GM12874 (cell line): ENCODE data around the gene HSF2.

ENCODE experiments used
- TF ChIP-seq, protein P1 (sequence below): IDR thresholded peaks from 2 replicates; pipeline ENCODE4 v1.5.1; 2011; ENCODE audit warnings: low read depth, mild to moderate bottlenecking, control low read depth, low read length, moderate library complexity; ENCODE audit not compliant: insufficient read depth

HSF2 gene, protein sequence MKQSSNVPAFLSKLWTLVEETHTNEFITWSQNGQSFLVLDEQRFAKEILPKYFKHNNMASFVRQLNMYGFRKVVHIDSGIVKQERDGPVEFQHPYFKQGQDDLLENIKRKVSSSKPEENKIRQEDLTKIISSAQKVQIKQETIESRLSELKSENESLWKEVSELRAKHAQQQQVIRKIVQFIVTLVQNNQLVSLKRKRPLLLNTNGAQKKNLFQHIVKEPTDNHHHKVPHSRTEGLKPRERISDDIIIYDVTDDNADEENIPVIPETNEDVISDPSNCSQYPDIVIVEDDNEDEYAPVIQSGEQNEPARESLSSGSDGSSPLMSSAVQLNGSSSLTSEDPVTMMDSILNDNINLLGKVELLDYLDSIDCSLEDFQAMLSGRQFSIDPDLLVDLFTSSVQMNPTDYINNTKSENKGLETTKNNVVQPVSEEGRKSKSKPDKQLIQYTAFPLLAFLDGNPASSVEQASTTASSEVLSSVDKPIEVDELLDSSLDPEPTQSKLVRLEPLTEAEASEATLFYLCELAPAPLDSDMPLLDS

DNA sequence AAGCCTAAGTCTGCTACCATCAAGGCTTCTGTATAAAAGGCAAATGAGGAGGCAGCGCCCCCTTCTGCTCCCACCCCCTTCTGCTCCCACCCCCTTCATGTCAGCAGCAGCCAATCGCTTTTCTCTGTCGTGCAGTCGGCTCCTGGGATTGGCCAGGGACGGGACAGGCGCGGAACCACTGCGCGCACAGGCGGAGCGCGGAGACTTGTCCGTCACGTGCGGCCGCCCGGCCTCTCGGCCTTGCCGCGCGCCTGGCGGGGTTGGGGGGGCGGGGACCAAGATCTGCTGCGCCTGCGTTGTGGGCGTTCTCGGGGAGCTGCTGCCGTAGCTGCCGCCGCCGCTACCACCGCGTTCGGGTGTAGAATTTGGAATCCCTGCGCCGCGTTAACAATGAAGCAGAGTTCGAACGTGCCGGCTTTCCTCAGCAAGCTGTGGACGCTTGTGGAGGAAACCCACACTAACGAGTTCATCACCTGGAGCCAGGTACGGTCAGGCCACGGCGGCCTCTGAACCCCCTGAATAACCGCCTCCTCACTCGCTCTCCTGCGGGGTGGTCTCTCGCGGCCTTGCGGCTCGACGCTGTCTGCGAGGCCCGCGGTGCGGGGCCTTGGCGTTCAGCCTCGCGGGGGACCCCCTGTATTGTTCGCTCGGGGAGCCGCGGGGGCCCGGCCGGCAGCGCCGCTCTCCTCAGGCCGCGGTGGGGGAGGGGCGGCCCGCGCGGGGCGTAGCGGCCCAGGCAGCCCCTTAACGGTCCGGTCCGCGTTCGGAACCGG lies at the start of gene HSF2:
Gene HSF2 (plus strand): TSS at position 305 of the 773 bp plus-strand sequence. CDS start 86 bp downstream, at position 391.
- TF ChIP-seq, protein P1, sequence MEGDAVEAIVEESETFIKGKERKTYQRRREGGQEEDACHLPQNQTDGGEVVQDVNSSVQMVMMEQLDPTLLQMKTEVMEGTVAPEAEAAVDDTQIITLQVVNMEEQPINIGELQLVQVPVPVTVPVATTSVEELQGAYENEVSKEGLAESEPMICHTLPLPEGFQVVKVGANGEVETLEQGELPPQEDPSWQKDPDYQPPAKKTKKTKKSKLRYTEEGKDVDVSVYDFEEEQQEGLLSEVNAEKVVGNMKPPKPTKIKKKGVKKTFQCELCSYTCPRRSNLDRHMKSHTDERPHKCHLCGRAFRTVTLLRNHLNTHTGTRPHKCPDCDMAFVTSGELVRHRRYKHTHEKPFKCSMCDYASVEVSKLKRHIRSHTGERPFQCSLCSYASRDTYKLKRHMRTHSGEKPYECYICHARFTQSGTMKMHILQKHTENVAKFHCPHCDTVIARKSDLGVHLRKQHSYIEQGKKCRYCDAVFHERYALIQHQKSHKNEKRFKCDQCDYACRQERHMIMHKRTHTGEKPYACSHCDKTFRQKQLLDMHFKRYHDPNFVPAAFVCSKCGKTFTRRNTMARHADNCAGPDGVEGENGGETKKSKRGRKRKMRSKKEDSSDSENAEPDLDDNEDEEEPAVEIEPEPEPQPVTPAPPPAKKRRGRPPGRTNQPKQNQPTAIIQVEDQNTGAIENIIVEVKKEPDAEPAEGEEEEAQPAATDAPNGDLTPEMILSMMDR: 0 out of 2 replicates have a peak, but pooled peaks have one; percentile 5

DNA sequence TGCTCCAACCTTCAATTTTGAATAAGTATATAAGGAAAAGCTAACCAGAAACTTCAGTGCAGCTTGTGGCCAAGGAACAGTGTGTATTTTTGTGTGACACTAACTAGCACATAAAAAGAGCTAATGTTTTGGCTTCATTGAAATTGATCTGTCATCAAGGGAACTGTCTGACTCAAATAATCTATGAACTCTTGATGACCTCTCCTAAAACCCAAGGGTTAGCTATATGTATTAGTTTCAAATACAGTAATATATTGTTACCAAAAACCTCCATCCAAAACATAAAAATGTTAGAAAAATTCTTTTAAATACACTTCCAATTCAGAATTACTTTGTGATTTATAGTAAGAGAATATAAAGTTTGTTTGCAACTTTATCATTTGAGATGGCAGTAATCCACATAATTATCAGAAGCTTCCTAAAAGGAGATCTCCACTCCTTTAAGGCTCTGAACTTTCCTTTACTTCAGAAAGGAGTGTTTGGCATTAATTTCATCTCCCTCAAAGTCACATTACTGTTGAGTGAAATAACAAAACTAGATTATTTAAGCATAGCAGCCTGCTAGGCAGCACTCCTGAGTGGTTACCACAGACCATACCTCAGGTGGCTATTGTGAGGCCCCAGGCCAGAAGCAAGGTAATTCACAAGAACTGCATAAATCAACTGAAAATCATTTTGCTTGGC lies 46.3 kb upstream of the HSF2 start:
- TF ChIP-seq, protein P1: no peak

DNA sequence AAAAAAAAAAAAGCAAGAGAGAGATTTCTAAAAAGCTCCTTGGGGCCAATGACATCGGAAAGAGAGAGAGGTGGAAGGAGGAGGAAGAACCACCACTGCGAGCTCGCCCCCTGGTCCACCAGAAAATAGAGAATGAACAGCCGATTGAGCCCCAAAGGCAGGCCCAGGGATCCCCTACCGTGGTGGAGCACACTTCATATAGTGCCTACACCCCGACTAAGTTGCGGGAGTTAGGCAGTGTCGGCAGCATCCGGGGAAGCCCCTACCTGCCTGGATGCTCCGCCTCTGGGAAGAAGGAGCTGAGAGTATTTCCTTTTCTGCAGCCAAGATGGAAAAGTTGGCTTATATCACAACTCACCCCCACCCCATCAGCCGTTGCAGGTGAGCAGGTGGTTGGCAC lies 38.6 kb upstream of the HSF2 start:
- TF ChIP-seq, protein P1: no peak

DNA sequence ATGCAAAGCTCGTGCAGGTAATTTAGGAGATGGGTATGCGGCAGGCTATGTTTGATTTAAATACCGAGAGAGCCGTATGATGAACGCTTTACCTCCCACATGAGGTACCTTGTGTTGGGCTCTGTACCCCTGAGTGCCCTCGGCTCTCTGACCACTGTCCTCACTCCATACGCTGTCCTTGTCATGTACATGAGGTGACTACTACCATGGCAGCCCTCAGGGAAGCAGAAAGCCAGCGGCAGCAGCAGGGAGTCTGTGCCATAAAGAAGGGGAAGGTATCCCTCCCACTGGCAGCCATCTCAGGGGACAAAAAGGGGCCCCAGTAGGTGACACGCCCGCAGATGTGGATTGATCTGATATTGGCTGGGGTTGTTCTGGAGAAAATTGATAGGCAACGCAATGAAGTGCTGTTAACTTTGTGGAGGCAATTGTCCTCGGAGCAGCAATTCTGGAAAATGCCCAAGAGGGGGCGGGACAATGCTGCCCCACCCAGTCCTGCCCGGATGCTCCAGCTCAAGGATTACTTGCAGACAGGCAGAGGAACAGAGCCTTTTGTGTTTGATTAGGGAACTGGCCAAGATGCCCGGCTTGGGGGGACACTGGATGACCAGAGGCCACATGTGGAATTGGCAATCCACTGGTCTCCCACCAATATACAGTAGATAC lies 38.0 kb upstream of the HSF2 start:
- TF ChIP-seq, protein P1: no peak

DNA sequence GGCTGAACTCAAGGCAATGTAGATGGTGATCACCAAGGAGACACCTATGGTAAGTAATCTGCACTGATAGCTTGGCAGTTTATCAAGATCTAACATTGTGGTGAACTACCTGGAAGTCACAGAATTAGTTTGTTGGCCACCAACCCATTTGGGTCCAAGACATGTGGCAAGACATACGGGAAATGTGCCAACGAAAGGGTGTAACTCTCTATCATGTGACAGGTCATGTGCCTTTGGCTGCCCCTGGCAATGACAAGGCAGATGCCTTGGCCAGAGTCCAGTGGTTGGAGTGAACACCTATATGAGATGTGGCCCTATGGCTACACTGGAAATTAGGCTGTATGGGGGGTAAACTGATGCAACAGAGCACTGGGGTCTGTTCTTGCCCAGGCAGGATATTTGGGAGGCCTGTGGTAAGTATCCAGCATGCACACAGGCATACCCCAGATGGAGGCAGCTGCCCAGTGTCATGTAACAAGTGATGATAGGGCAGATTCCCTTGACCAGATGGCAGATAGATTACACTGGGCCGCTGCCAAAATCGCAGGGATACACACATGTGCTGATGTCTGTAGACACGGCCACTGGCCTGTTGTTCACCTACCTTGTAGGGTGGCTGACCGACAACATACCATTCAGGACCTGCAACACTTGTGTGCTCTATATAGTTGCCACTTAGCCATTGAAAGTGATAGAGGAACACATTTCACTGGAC lies 35.5 kb upstream of the HSF2 start:
- TF ChIP-seq, protein P1: no peak

DNA sequence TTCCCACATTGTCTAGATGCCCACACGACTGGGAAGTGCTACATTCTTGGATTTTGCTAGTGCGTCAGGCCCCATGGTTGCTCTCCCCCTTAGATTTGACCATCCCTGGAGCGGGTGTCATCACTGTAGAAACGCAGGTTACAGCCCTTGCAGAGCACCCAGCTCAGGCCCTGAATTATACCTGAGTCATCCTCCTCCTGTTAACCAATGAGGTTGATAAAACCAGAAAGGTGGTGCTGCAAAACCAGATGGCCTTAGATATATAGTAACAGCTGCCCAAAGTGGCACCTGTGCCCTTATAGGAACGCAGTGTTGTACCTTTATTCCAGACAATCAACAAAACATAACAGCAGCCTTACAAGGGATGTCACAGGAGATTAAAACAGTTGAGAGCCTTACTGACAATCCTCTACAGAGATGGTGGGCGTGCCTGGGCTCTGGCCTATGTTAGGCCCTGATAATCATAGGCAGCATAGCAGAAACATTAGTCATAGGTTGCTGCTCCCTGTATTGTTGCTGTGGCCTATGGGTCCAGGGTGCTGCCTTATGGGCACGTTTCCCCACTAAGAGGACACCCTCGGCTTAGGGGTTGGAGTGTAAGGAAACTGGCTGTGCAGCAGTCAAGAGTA lies 33.6 kb upstream of the HSF2 start:
- TF ChIP-seq, protein P1: no peak
